ENCODE measurements around the gene KCNH3.
"Not testable (repeated sequence)": the region's sequence is repeated elsewhere in the genome, so short reads cannot be mapped to it uniquely, and the experiment has no call there.

Gene KCNH3, protein sequence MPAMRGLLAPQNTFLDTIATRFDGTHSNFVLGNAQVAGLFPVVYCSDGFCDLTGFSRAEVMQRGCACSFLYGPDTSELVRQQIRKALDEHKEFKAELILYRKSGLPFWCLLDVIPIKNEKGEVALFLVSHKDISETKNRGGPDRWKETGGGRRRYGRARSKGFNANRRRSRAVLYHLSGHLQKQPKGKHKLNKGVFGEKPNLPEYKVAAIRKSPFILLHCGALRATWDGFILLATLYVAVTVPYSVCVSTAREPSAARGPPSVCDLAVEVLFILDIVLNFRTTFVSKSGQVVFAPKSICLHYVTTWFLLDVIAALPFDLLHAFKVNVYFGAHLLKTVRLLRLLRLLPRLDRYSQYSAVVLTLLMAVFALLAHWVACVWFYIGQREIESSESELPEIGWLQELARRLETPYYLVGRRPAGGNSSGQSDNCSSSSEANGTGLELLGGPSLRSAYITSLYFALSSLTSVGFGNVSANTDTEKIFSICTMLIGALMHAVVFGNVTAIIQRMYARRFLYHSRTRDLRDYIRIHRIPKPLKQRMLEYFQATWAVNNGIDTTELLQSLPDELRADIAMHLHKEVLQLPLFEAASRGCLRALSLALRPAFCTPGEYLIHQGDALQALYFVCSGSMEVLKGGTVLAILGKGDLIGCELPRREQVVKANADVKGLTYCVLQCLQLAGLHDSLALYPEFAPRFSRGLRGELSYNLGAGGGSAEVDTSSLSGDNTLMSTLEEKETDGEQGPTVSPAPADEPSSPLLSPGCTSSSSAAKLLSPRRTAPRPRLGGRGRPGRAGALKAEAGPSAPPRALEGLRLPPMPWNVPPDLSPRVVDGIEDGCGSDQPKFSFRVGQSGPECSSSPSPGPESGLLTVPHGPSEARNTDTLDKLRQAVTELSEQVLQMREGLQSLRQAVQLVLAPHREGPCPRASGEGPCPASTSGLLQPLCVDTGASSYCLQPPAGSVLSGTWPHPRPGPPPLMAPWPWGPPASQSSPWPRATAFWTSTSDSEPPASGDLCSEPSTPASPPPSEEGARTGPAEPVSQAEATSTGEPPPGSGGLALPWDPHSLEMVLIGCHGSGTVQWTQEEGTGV

GRCh38 chr12:49538510-49539403 is at the start of gene KCNH3:
KCNH3 (plus strand) TSS chr12:49539030; CDS start chr12:49539417, 387 bp downstream.
- DNase-seq, result peak; percentile 34 to 38

DNA sequence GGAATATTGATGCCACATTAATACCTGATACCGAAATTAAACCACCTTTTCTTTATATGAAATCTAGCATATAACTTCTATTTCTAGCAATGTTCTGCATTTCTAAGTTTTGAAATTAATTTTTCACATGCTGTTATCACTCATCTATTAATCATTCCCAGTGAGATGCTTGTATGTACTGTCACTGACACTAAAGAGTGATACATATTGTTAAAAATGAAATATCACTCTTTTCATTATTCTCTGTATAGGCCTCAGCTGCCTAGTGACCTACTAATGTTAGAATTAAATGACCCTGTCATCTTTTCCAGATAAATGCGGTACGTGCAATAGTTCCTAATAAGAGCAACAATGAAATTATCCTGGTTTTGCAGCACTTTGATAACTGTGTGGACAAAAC is 49.7 kb upstream of the KCNH3 start:
- no peak for DNase-seq

GRCh38 chr12:49489720-49490119 is 49.1 kb upstream of the KCNH3 start:
- no peak for DNase-seq

DNA sequence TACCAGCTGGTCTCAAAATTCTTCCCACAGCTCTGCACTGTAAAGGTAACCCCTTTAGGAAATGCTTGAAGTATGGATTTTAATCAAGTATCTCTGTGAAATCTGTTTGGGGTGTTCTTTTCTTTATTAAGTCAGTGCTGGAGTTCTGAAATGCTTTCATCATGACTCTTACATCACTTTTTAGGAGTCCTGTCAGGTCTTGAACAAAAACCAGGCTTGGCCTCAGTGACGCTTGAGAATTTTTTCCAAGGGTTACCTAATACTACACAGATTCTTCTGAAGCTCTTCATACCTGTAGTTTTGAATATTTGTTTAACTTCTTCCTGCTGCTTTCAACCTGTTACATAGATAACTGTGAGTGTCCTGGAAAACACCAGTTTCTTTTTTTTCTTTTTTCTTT is 47.0 kb upstream of the KCNH3 start:
- DNase-seq, result no peak

- no peak for DNase-seq
Measured at GRCh38 chr12:49493900-49494299, 44.9 kb upstream of the KCNH3 start.

GRCh38 chr12:49496417-49497360 is 42.1 kb upstream of the KCNH3 start:
- DNase-seq, result no peak

GRCh38 chr12:49501895-49502294 is 36.9 kb upstream of the KCNH3 start:
- DNase-seq, result no peak

GRCh38 chr12:49502590-49502989 is 36.2 kb upstream of the KCNH3 start:
- no peak for DNase-seq

GRCh38 chr12:49503674-49504180 is 35.1 kb upstream of the KCNH3 start:
- DNase-seq, result no peak

DNA sequence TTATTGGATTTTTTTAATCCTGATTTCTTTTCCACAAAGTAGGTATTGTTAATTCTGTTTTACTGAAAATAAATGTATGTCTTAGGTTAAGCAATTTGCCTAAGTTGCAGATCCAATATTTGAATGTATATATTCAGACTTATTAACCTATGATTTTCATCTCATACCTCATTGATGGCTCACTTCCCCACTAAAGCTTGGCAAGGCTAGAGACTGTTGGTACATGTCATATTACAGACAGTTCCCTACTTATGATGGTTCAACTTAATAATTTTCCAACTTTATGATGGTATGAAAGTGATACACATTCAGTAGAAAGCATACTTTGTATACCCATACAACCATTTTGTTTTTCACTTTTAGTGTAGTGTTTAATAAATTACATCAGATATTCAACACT is 33.2 kb upstream of the KCNH3 start:
- no peak for DNase-seq

GRCh38 chr12:49507139-49507538 is 31.7 kb upstream of the KCNH3 start:
- no peak for DNase-seq

GRCh38 chr12:49509681-49510080 is 29.1 kb upstream of the KCNH3 start:
- not testable (repeated sequence) for DNase-seq

GRCh38 chr12:49511410-49511809 is 27.4 kb upstream of the KCNH3 start:
- no peak for DNase-seq

DNA sequence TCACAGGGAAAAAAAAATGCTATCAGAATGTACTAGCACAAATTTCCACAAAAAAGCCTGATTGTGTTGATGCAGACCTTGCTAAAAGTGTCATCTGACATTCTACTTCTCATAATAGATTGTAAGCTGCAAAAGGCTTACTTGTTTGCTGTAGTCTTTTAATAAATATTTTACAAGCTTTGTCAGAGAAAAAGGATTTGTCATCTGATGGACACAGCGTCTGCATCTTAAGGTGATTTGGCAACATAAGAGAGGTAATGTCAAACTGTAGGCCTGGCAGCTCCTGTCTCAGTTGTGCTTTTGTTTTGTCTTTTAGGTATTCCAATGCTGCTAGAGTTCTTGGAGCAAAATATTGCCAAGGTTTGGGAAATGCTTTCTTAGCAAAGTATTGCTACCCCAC is 26.3 kb upstream of the KCNH3 start:
- DNase-seq, result no peak

- DNase-seq, result no peak
Measured at GRCh38 chr12:49515266-49515665, 23.6 kb upstream of the KCNH3 start.

GRCh38 chr12:49518914-49519573 is 19.8 kb upstream of the KCNH3 start:
- no peak for DNase-seq

DNA sequence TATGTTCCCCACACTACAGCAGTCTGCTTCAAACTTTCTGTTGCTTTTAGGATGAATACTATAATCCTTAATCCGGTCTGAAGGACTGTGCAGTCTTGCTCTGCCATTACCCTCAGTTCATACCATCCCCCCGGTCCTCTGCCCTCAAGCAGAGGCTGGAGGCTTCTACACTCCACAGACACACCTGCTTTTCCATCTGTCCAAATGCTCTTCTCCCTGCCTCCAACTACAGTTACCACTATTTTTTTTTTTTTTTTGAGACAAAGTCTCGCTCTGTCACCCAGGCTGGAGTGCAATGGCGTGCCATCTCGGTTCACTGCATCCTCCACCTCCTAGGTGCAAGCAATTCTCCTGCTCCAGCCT is 19.3 kb upstream of the KCNH3 start:
- no peak for DNase-seq

DNA sequence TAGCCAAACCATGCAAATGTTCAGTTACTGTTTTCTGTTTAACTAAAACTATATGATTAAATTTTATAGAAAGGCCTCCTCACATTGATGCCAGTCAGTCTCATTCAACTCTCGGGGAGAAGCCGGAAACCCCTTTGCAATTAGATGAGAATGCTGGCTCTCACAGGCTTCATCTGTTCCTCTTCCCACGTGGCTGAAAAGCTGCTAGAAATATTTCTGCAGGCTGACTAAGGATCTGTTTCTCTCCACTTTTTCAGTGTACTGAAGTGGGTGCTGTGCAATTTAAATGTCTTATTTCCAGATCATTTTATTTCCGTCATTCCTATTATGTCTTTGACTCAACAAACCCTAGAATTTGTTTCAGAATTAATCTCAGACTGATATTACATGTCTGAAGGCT is 17.4 kb upstream of the KCNH3 start:
- no peak for DNase-seq

GRCh38 chr12:49524660-49525324 is 14.0 kb upstream of the KCNH3 start:
- no peak for DNase-seq

DNA sequence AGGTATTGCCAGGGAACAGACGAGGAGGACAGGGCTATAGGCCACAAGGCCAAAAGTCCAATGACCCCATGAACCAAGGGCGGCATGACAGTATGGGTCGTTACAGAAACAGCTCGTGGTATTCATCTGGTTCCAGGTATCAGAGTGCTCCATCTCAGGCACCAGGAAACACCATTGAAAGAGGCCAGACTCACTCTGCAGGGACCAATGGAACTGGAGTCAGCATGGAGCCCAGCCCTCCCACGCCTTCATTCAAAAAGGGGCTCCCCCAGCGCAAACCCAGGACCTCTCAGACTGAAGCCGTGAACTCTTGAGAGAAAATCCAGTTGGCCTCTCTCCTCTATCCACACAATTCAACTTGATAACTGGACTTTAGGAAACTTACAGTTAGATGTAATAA is 12.9 kb upstream of the KCNH3 start:
- no peak for DNase-seq
